ENCODE data around the gene COL4A6. TPM values are rescaled to one million over a fixed set of nuclear protein-coding genes. Genes with fewer than 3 reads are reported as not detected.

The COL4A6 gene
- total RNA-seq, 2 donors from 2014 or later, result not detected

GRCh38 chrX:108344216-108344615 lies 94.0 kb downstream of the COL4A6 start:
- no peak for DNase-seq
- Mint-ChIP-seq H3K36me3 (ENCODE audit: low read depth) (no peaks in the 10 kb centered on the region), H3K4me1 (no peaks in the 10 kb centered on the region), H3K27me3 (no peaks in the 10 kb centered on the region), H3K27ac (no peak overlapping the region), H3K4me3 (no peak overlapping the region)
- ATAC-seq, result no peak
- no peaks in the 10 kb centered on the region for H3K9me3 ChIP-seq (ENCODE audit: control insufficient read depth, low read length, poor library complexity, severe bottlenecking)

- DNase-seq (no peak), ATAC-seq (no peak)
- H3K9me3 ChIP-seq (ENCODE audit: control insufficient read depth, low read length, poor library complexity, severe bottlenecking), result no peaks in the 10 kb centered on the region
- H3K36me3 Mint-ChIP-seq (ENCODE audit: low read depth), result no peaks in the 10 kb centered on the region
- H3K4me3 Mint-ChIP-seq, result no peak overlapping the region
- H3K27me3 Mint-ChIP-seq, result no peaks in the 10 kb centered on the region
- no peak overlapping the region for H3K27ac Mint-ChIP-seq
- no peaks in the 10 kb centered on the region for H3K4me1 Mint-ChIP-seq
These were observed 96.3 kb downstream of the COL4A6 start for GRCh38 chrX:108341947-108342346.

GRCh38 chrX:108332281-108332680 lies 105.9 kb downstream of the COL4A6 start:
- Mint-ChIP-seq H3K27me3 (no peaks in the 10 kb centered on the region), H3K4me3 (no peak overlapping the region), H3K36me3 (ENCODE audit: low read depth) (no peaks in the 10 kb centered on the region), H3K4me1 (no peaks in the 10 kb centered on the region), H3K27ac (no peak overlapping the region)
- no peak for DNase-seq
- no peaks in the 10 kb centered on the region for H3K9me3 ChIP-seq (ENCODE audit: control insufficient read depth, low read length, poor library complexity, severe bottlenecking)
- ATAC-seq, result no peak

GRCh38 chrX:108331126-108331909 lies 106.9 kb downstream of the COL4A6 start:
- no peaks in the 10 kb centered on the region for H3K9me3 ChIP-seq (ENCODE audit: control insufficient read depth, low read length, poor library complexity, severe bottlenecking)
- ATAC-seq (no peak), DNase-seq (no peak)
- no peaks in the 10 kb centered on the region for H3K27me3 Mint-ChIP-seq
- H3K4me3 Mint-ChIP-seq, result no peak overlapping the region
- H3K36me3 Mint-ChIP-seq (ENCODE audit: low read depth), result no peaks in the 10 kb centered on the region
- no peaks in the 10 kb centered on the region for H3K4me1 Mint-ChIP-seq
- no peak overlapping the region for H3K27ac Mint-ChIP-seq

GRCh38 chrX:108323751-108324150 lies 114.5 kb downstream of the COL4A6 start:
- H3K27me3 Mint-ChIP-seq, result no peaks in the 10 kb centered on the region
- no peak overlapping the region for H3K27ac Mint-ChIP-seq
- H3K4me1 Mint-ChIP-seq, result no peaks in the 10 kb centered on the region
- H3K36me3 Mint-ChIP-seq (ENCODE audit: low read depth), result no peaks in the 10 kb centered on the region
- H3K4me3 Mint-ChIP-seq, result no peak overlapping the region
- ATAC-seq (no peak), DNase-seq (no peak)
- no peaks in the 10 kb centered on the region for H3K9me3 ChIP-seq (ENCODE audit: control insufficient read depth, low read length, poor library complexity, severe bottlenecking)

GRCh38 chrX:108322234-108322633 lies 116.0 kb downstream of the COL4A6 start:
- H3K4me3 Mint-ChIP-seq, result no peak overlapping the region
- H3K4me1 Mint-ChIP-seq, result no peaks in the 10 kb centered on the region
- H3K9me3 ChIP-seq (ENCODE audit: control insufficient read depth, low read length, poor library complexity, severe bottlenecking), result no peaks in the 10 kb centered on the region
- no peaks in the 10 kb centered on the region for H3K36me3 Mint-ChIP-seq (ENCODE audit: low read depth)
- ATAC-seq (no peak), DNase-seq (no peak)
- no peaks in the 10 kb centered on the region for H3K27me3 Mint-ChIP-seq
- no peak overlapping the region for H3K27ac Mint-ChIP-seq

GRCh38 chrX:108316456-108316855 lies 121.8 kb downstream of the COL4A6 start:
- H3K27ac Mint-ChIP-seq, result no peak overlapping the region
- peaks cover 8% of the 10 kb centered on the region for H3K27me3 Mint-ChIP-seq
- no peaks in the 10 kb centered on the region for H3K9me3 ChIP-seq (ENCODE audit: control insufficient read depth, low read length, poor library complexity, severe bottlenecking)
- no peaks in the 10 kb centered on the region for H3K36me3 Mint-ChIP-seq (ENCODE audit: low read depth)
- DNase-seq, result no peak
- H3K4me3 Mint-ChIP-seq, result no peak overlapping the region
- no peak for ATAC-seq
- no peaks in the 10 kb centered on the region for H3K4me1 Mint-ChIP-seq

- no peaks in the 10 kb centered on the region for H3K9me3 ChIP-seq (ENCODE audit: control insufficient read depth, low read length, poor library complexity, severe bottlenecking)
- no peak for DNase-seq
- Mint-ChIP-seq H3K4me3 (no peak overlapping the region), H3K27ac (no peak overlapping the region), H3K27me3 (peaks cover 8% of the 10 kb centered on the region), H3K36me3 (ENCODE audit: low read depth) (no peaks in the 10 kb centered on the region), H3K4me1 (no peaks in the 10 kb centered on the region)
- no peak for ATAC-seq
These were observed 124.6 kb downstream of the COL4A6 start for GRCh38 chrX:108313669-108314068.

- DNase-seq (no peak), ATAC-seq (no peak)
- H3K27me3 Mint-ChIP-seq, result peaks cover 8% of the 10 kb centered on the region
- H3K36me3 Mint-ChIP-seq (ENCODE audit: low read depth), result no peaks in the 10 kb centered on the region
- H3K4me1 Mint-ChIP-seq, result no peaks in the 10 kb centered on the region
- H3K4me3 Mint-ChIP-seq, result no peak overlapping the region
- H3K27ac Mint-ChIP-seq, result no peak overlapping the region
- H3K9me3 ChIP-seq (ENCODE audit: control insufficient read depth, low read length, poor library complexity, severe bottlenecking), result no peaks in the 10 kb centered on the region
These were observed 125.3 kb downstream of the COL4A6 start for GRCh38 chrX:108312957-108313356.

GRCh38 chrX:108312011-108312410 lies 126.2 kb downstream of the COL4A6 start:
- DNase-seq (no peak), ATAC-seq (no peak)
- H3K27me3 Mint-ChIP-seq, result peaks cover 8% of the 10 kb centered on the region
- no peaks in the 10 kb centered on the region for H3K36me3 Mint-ChIP-seq (ENCODE audit: low read depth)
- no peak overlapping the region for H3K27ac Mint-ChIP-seq
- H3K4me1 Mint-ChIP-seq, result no peaks in the 10 kb centered on the region
- no peaks in the 10 kb centered on the region for H3K9me3 ChIP-seq (ENCODE audit: control insufficient read depth, low read length, poor library complexity, severe bottlenecking)
- H3K4me3 Mint-ChIP-seq, result no peak overlapping the region

GRCh38 chrX:108310506-108310905 lies 127.7 kb downstream of the COL4A6 start:
- DNase-seq (no peak), ATAC-seq (no peak)
- no peaks in the 10 kb centered on the region for H3K9me3 ChIP-seq (ENCODE audit: control insufficient read depth, low read length, poor library complexity, severe bottlenecking)
- H3K4me1 Mint-ChIP-seq, result no peaks in the 10 kb centered on the region
- H3K36me3 Mint-ChIP-seq (ENCODE audit: low read depth), result no peaks in the 10 kb centered on the region
- no peak overlapping the region for H3K27ac Mint-ChIP-seq
- H3K27me3 Mint-ChIP-seq, result peaks cover under 1% of the 10 kb centered on the region
- no peak overlapping the region for H3K4me3 Mint-ChIP-seq

GRCh38 chrX:108309144-108309543 lies 129.1 kb downstream of the COL4A6 start:
- DNase-seq, result no peak
- no peaks in the 10 kb centered on the region for H3K9me3 ChIP-seq (ENCODE audit: control insufficient read depth, low read length, poor library complexity, severe bottlenecking)
- Mint-ChIP-seq H3K4me3 (no peak overlapping the region), H3K36me3 (ENCODE audit: low read depth) (no peaks in the 10 kb centered on the region), H3K27me3 (no peaks in the 10 kb centered on the region), H3K27ac (no peak overlapping the region), H3K4me1 (no peaks in the 10 kb centered on the region)
- ATAC-seq, result no peak

GRCh38 chrX:108307132-108308085 lies 130.8 kb downstream of the COL4A6 start:
- no peak for DNase-seq
- Mint-ChIP-seq H3K27me3 (peaks cover 5% of the 10 kb centered on the region), H3K27ac (no peak overlapping the region), H3K4me1 (no peaks in the 10 kb centered on the region), H3K36me3 (ENCODE audit: low read depth) (no peaks in the 10 kb centered on the region), H3K4me3 (no peak overlapping the region)
- no peaks in the 10 kb centered on the region for H3K9me3 ChIP-seq (ENCODE audit: control insufficient read depth, low read length, poor library complexity, severe bottlenecking)
- no peak for ATAC-seq
